HG03520 (cell line): ENCODE results near the gene GRPEL1.
"Not testable (repeated sequence)": the region's sequence is repeated elsewhere in the genome, so short reads cannot be mapped to it uniquely, and the experiment has no call there.

Source experiments
- ATAC-seq: cut with Tn5 transposase; IDR thresholded peaks from one replicate; pipeline ENCODE4 v1.9.1; 2021; ENCODE audit warnings: mild to moderate bottlenecking, moderate library complexity; ENCODE audit not compliant: unreplicated experiment

The GRPEL1 gene

GRCh38 chr4:7067452-7068278 is at the start of gene GRPEL1:
Gene GRPEL1, minus strand, starts transcription at chr4:7068064. Its CDS starts 32 bp downstream, at chr4:7068032.
- peak; percentile 89 for ATAC-seq

DNA sequence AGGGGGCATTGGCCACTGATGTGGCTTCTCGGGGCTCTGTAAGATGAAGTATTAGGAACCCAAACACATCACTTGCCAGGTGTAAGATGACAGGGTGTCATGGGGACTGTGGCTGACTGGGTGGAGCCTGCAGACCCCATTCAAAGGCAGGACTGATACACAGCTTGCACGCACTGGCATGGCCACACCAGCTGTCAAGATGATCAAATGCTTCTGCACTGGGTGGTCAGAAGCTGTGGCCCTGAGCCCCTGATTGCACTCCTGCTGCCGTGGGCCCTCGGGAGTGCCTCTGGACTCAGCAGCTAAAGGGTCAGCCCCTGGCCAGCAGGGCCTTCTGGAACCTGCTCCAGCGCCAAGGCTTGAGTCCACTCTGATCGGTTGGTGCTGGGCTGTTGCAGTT is 48.8 kb upstream of the GRPEL1 start:
- no peak for ATAC-seq

- no peak for ATAC-seq
Observed at GRCh38 chr4:7115557-7116340, 47.9 kb upstream of the GRPEL1 start.

GRCh38 chr4:7112656-7113055 is 44.8 kb upstream of the GRPEL1 start:
- no peak for ATAC-seq

GRCh38 chr4:7111441-7111840 is 43.6 kb upstream of the GRPEL1 start:
- no peak for ATAC-seq

- ATAC-seq = no peak
Observed at GRCh38 chr4:7110546-7110945, 42.7 kb upstream of the GRPEL1 start.

DNA sequence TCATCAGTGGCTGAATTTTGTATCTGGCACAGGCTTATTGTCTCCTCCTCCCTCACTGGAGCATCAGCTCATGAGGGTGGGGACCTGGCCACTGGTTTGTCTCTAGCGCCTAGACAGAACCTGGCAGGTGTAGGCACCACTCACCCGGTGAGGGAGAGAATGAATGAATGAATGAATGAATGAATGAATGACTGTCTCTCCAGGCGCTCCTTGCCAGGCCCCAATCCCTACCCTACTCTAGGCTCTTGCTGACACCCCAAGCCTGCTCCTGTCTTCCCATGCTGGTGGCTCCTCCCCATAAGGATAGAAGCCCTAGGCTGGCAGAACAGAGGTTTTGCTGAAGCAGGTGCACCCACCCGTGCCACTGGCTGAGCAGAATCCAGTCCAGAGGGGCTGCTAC is 41.3 kb upstream of the GRPEL1 start:
- no peak for ATAC-seq

DNA sequence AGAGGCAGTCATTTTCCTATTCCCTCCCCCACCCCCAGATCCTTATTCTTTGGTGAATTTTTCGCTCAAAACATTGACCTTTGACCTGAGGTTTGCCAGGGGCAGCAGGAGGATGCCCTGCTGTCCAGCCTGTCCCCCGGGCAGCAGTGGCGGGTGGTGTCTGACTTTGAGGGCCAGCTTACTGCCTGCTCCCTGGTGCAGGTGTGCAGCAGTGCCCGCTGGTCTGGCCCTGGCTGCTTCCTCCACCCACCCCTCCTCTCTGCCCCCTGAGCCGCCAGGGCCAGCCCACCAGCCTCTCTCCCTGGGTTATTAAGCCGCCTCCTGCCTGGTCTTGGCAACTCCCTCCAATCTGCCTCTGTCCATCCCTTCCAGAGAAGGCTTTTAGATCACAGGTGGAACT is 40.8 kb upstream of the GRPEL1 start:
- ATAC-seq = no peak

DNA sequence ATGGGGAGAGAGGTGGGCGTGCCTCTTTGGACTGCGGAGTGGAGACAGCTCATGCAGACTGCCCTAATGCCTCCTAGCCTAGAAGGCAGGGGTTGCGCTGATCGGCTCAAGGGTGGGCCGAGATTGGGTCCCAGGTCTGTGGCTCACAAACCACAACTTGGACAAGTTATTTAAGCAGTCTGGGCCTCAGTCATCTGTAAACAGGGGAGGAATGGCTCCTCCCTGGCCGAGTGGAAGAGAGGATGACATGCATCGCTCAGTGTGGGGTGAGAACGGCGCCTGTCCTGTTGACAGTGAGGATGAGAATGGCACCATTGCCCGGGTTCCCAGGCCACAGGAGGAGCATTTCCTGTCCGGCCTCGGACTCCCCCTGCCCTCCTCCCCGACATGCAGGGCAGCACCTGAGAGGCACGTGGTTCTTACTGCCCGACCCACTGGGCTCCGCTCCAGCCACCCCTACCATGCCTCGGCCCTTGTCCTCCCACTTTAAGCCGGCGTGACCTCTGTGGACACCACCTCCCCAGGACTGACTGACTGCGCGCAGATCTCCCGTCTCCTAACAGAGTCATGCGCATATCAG is 40.3 kb upstream of the GRPEL1 start:
- ATAC-seq = no peak

DNA sequence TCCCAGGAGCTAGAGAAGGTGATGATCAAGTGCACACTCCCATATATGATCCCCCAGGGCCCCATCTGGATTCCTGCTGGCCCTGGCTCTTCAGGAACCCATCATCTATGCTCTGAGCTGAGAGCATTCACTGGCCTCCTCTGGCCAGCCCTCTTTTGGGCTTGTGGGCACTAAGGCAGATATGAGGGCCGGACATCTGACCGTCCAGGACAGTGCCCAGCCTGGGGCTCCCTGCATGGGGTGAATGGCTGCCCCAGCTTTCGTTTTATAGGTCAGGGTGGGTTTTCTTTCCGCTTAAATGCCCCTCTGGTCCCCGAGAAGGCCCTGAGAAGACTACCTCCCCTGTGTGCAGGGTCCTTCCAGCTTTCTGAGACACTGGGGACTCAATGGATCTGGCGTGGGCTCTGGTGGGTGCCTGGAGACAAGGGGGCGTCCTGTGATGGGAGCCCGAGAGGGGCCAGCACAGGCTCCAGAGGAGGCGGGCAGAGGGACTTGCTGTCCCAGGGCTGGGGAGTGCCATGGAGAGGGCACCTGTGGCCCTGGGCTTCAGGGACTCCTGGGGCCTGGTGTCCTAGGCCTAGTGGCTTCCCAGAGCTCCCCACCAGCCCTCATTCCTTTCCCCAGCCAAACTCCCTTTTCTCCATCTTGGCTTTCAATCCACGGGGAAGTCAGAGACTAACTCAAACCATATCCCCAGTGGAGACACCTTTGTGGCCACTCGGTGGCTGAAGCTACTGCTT is 39.5 kb upstream of the GRPEL1 start:
- no peak for ATAC-seq

GRCh38 chr4:7105276-7105675 is 37.4 kb upstream of the GRPEL1 start:
- ATAC-seq = no peak

GRCh38 chr4:7104366-7105031 is 36.6 kb upstream of the GRPEL1 start:
- ATAC-seq = no peak

- ATAC-seq = no peak
Observed at GRCh38 chr4:7103607-7104365, 35.9 kb upstream of the GRPEL1 start.

- ATAC-seq = peak; percentile 73
Observed at GRCh38 chr4:7103031-7103606, 35.3 kb upstream of the GRPEL1 start.

DNA sequence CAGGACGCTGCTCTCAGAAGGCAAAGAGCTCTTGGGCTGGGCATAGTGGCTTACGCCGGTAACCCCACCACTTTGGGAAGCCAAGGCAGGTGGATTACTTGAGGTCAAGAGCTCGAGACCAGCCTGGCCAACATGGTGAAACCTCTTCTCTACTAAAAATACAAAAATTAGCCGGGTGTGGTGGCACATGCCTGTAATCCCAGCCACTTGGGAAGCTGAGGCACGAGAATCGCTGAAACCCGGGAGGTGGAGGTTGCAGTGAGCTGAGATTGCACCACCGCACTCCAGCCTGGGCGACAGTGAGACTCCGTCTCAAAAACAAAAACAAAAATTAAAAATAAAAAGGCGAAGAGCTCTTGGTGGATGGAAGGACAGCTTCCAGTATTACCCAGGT is 34.6 kb upstream of the GRPEL1 start:
- ATAC-seq = not testable (repeated sequence)

GRCh38 chr4:7101692-7102515 is 34.0 kb upstream of the GRPEL1 start:
- peak; percentile 64 for ATAC-seq

DNA sequence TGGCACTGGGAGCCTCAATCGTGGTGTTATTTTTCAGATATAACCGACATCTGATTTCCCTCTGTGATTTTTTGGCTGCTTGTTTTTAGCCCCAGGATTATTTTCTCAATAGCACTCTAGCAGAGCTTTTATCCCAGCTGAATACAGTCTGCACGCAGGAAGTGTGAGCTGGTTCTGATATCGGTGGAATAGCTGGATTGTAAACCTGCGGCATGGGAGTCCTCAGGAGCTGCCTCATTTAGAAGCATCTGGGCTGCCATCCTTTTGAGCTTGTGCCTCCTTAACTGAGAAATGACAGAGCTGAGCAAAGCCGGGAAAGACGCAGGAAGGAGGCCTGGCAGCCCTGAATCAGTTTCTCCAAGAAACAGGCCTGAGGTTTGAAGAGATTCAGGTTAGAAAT is 28.4 kb upstream of the GRPEL1 start:
- ATAC-seq = no peak

DNA sequence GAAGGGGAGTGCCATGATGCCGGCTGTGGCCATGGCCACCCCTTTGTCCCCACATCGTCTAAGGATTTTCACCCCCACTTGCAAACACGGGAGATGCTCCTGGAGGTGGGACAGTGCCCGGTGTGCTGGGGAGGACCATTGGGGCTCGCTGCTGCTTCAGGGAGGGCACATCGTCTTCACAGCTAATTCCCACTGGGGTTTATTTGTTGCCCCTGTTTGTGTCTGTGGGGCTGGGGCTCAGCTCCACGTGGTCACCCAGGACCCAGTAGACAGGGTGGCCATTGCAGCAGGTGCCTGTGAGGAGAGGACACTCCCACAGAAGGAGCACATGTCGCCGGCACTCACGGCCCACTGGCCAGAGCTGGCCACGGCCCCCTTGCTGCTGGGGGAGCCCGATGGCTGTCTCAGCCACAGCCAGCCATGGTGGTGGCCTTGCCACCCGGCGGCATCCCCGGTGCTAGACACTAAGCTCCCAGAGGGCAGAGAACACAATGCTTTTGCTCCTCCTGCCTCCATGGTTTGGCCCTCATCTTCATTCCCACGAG is 27.8 kb upstream of the GRPEL1 start:
- no peak for ATAC-seq
